H9 (cell line): ENCODE measurements around the gene CCL21. TPM values are rescaled to one million over a fixed set of nuclear protein-coding genes. Genes with fewer than 3 reads are reported as not detected.

ENCODE experiments used
- DNase-seq: peaks from one replicate; pipeline ENCODE4 v3.0.0-alpha.2; 2017
- H2AFZ ChIP-seq: one replicate; pipeline ENCODE4 v1.6.1; 2013; ENCODE audit warnings: mild to moderate bottlenecking, low read length, control low read depth, moderate library complexity
- H2AK5ac ChIP-seq: 2 replicates; pipeline ENCODE4 v1.6.1; 2013; ENCODE audit warnings: low read length, control low read depth, mixed read lengths; ENCODE audit not compliant: insufficient read length
- H2BK120ac ChIP-seq: one replicate; pipeline ENCODE4 v1.6.1; 2013; ENCODE audit warnings: low read depth, mild to moderate bottlenecking, low read length, control low read depth, inconsistent platforms; ENCODE audit not compliant: poor library complexity, severe bottlenecking
- H2BK12ac ChIP-seq: 2 replicates; pipeline ENCODE4 v1.6.1; 2013; ENCODE audit warnings: low read length, control low read depth, mixed read lengths, low read depth; ENCODE audit not compliant: insufficient read length
- H2BK15ac ChIP-seq: 2 replicates; pipeline ENCODE4 v1.6.1; 2013; ENCODE audit warnings: low read depth, low read length, control low read depth
- H2BK20ac ChIP-seq: one replicate; pipeline ENCODE4 v1.6.1; 2013; ENCODE audit warnings: low read depth, mild to moderate bottlenecking, low read length, control low read depth, inconsistent platforms; ENCODE audit not compliant: poor library complexity, severe bottlenecking
- H2BK5ac ChIP-seq: 2 replicates; pipeline ENCODE4 v1.6.1; 2013; ENCODE audit warnings: low read length, control low read depth, mixed read lengths; ENCODE audit not compliant: insufficient read length
- H3K14ac ChIP-seq: 2 replicates; pipeline ENCODE4 v1.6.1; 2013; ENCODE audit warnings: low read length, control low read depth; ENCODE audit not compliant: insufficient read depth
- H3K18ac ChIP-seq: 2 replicates; pipeline ENCODE4 v1.6.1; 2013; ENCODE audit warnings: low read depth, mild to moderate bottlenecking, mixed read lengths, low read length, control low read depth; ENCODE audit not compliant: insufficient read length
- H3K23ac ChIP-seq: 2 replicates; pipeline ENCODE4 v1.6.1; 2013; ENCODE audit warnings: low read length, control low read depth, mixed read lengths, low read depth; ENCODE audit not compliant: insufficient read length
- H3K23me2 ChIP-seq: 2 replicates; pipeline ENCODE4 v1.6.1; 2013; ENCODE audit warnings: low read depth, mild to moderate bottlenecking, mixed read lengths, low read length, control low read depth; ENCODE audit not compliant: insufficient read length, poor library complexity, severe bottlenecking
- H3K27ac ChIP-seq: 2 replicates; pipeline ENCODE4 v1.5.1; 2013; ENCODE audit warnings: low read length, control low read depth, mixed read lengths, low read depth; ENCODE audit not compliant: insufficient read length
- H3K27me3 ChIP-seq: 2 replicates; pipeline ENCODE4 v1.6.1; 2013; ENCODE audit warnings: low read length, control low read depth, inconsistent platforms; ENCODE audit not compliant: insufficient read depth
- H3K4ac ChIP-seq: 2 replicates; pipeline ENCODE4 v1.6.1; 2013; ENCODE audit warnings: low read depth, mild to moderate bottlenecking, control low read depth, inconsistent platforms, low read length, moderate library complexity
- H3K4me1 ChIP-seq: 2 replicates; pipeline ENCODE4 v1.6.1; 2013; ENCODE audit warnings: low read length, control low read depth, inconsistent platforms; ENCODE audit not compliant: insufficient read depth
- H3K4me2 ChIP-seq: 2 replicates; pipeline ENCODE4 v1.6.1; 2013; ENCODE audit warnings: low read length, control low read depth, mixed read lengths; ENCODE audit not compliant: insufficient read length, insufficient read depth
- H3K56ac ChIP-seq: 2 replicates; pipeline ENCODE4 v1.6.1; 2013; ENCODE audit warnings: low read depth, mild to moderate bottlenecking, mixed read lengths, low read length, control low read depth; ENCODE audit not compliant: insufficient read length
- H3K79me1 ChIP-seq: 2 replicates; pipeline ENCODE4 v1.6.1; 2013; ENCODE audit warnings: low read depth, mild to moderate bottlenecking, moderate library complexity, low read length, control low read depth, inconsistent platforms; ENCODE audit not compliant: insufficient read depth, poor library complexity, severe bottlenecking
- H3K79me2 ChIP-seq: 2 replicates; pipeline ENCODE4 v1.6.1; 2013; ENCODE audit warnings: low read length, control low read depth, inconsistent platforms; ENCODE audit not compliant: insufficient read depth
- H3K9ac ChIP-seq: 2 replicates; pipeline ENCODE4 v1.6.1; 2013; ENCODE audit warnings: low read length, control low read depth, mixed read lengths; ENCODE audit not compliant: insufficient read length; ENCODE audit errors: extremely low read depth
- H3K9me3 ChIP-seq: one replicate; pipeline ENCODE4 v1.6.1; 2013; ENCODE audit warnings: low read depth, low read length, inconsistent platforms; ENCODE audit not compliant: control insufficient read depth
- H3T11ph ChIP-seq: one replicate; pipeline ENCODE4 v1.6.1; 2013; ENCODE audit warnings: mild to moderate bottlenecking, low read length, control low read depth, inconsistent platforms
- H4K20me1 ChIP-seq: one replicate; pipeline ENCODE4 v1.6.1; 2013; ENCODE audit not compliant: control insufficient read depth, insufficient read length, insufficient read depth
- H4K5ac ChIP-seq: 2 replicates; pipeline ENCODE4 v1.6.1; 2013; ENCODE audit warnings: low read depth, mild to moderate bottlenecking, mixed read lengths, low read length, control low read depth; ENCODE audit not compliant: insufficient read length
- H4K8ac ChIP-seq: replicated peaks from 2 replicates; pipeline ENCODE4 v1.6.1; 2013; ENCODE audit warnings: low read length, control low read depth, mixed read lengths, low read depth; ENCODE audit not compliant: insufficient read length
- H4K91ac ChIP-seq: 2 replicates; pipeline ENCODE4 v1.6.1; 2013; ENCODE audit warnings: low read depth, mild to moderate bottlenecking, moderate library complexity, mixed read lengths, low read length, control low read depth; ENCODE audit not compliant: insufficient read length
- H3K27ac Mint-ChIP-seq, 3 experiments: 2 replicates in 2 of 3; 3 replicates in 1 of 3; pipeline ENCODE4 v1.8.0; 2020 to 2021; ENCODE audit warnings: mixed read lengths in 3 of 3, mild to moderate bottlenecking in 1 of 3, moderate library complexity in 1 of 3
- H3K27me3 Mint-ChIP-seq: 2 replicates; pipeline ENCODE4 v1.8.0; 2021; ENCODE audit warnings: low read depth, mild to moderate bottlenecking, moderate library complexity, mixed read lengths
- H3K36me3 Mint-ChIP-seq, 3 experiments: 2 replicates in 2 of 3; 3 replicates in 1 of 3; pipeline ENCODE4 v1.8.0; 2020 to 2021; ENCODE audit warnings: low read depth in 3 of 3, mixed read lengths in 3 of 3; ENCODE audit not compliant: insufficient read depth in 1 of 3
- H3K4me1 Mint-ChIP-seq, 2 experiments: 2 replicates each; pipeline ENCODE4 v1.8.0; 2020; ENCODE audit warnings: mixed read lengths in 2 of 2
- H3K4me3 Mint-ChIP-seq, 2 experiments: 2 replicates in 1 of 2; 3 replicates in 1 of 2; pipeline ENCODE4 v1.8.0; 2020 to 2021; ENCODE audit warnings: mild to moderate bottlenecking in 2 of 2, mixed read lengths in 2 of 2, moderate library complexity in 1 of 2
- H3K9me3 Mint-ChIP-seq, 2 experiments: 2 replicates in 1 of 2; 3 replicates in 1 of 2; pipeline ENCODE4 v1.8.0; 2020; ENCODE audit warnings: mild to moderate bottlenecking in 2 of 2, mixed read lengths in 2 of 2, moderate library complexity in 1 of 2
- WGBS: extraction: QIAGEN DNeasy Blood & Tissue Kit; methylation state at CpG from one replicate; pipeline ENCODE4 v1.1.7; 2013; ENCODE audit warnings: missing lambda C conversion rate, low lambda C conversion rate, mixed read lengths; ENCODE audit not compliant: insufficient read length; ENCODE audit errors: extremely low coverage; 5-methylcytosine and 5-hydroxymethylcytosine counted together
- total RNA-seq: library from RNA; stranded (reverse); gene quantifications from 2 replicates; pipeline ENCODE4 v1.2.1, GENCODE V29; 2021
- TF ChIP-seq, protein P1 (sequence below): fragments of 200-600 bp; sonication (generic); conservative IDR thresholded peaks from 3 replicates; pipeline ENCODE4 v1.8.0; 2021; ENCODE audit warnings: antibody characterized with exemption, mild to moderate bottlenecking

Gene CCL21
- total RNA-seq, 1 experiment from 2014 or later, result not detected

DNA sequence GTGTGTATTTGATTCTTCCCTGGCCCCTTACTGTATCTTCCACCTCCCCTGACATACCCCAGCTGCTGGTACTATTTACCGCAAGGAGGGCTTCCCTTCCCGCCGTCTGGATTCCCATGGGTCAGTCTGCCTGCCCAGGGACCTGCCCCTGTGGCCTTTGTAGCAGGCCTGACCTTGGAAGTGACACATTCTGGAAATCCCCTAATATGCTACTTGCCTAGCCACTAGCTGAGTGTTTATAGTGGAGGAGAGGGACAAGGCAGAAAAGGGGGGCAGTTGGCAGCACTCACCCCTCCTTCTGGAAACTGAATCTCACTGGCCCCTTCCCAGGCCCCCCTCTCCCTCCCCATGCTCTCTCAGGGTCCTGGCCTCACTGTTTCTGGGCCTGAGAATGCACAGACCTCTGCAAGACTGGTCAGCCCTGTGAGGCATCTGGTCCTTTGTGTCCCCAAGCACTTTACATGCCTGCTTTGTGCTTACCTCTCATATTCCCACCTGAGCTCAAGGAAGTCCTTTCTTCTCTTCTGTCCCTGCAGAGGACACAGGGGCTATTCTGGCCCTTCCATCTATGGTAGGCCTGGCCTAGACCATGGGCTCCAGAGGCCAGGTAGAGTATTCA, 8.2 kb upstream of the CCL21 start:
- Histone ChIP-seq H4K20me1 (no peaks in the 10 kb centered on the region), H2AK5ac (no peak overlapping the region), H2BK5ac (no peak overlapping the region), H2AFZ (no peak overlapping the region), H2BK12ac (no peak overlapping the region), H3K4me1 (no peaks in the 10 kb centered on the region), H3K56ac (no peak overlapping the region), H3K27me3 (no peaks in the 10 kb centered on the region), H3T11ph (no peak overlapping the region), H3K79me2 (no peaks in the 10 kb centered on the region), H3K18ac (no peak overlapping the region), H2BK120ac (no peak overlapping the region), H3K14ac (no peak overlapping the region), H4K8ac (no peak overlapping the region), H3K4ac (no peak overlapping the region), H2BK15ac (no peak overlapping the region), H3K9ac (no peak overlapping the region), H4K91ac (no peak overlapping the region), H4K5ac (no peak overlapping the region), H3K9me3 (no peaks in the 10 kb centered on the region), H3K79me1 (no peaks in the 10 kb centered on the region), H2BK20ac (no peak overlapping the region), H3K4me2 (no peak overlapping the region), H3K27ac (no peak overlapping the region), H3K23me2 (no peaks in the 10 kb centered on the region), H3K23ac (no peak overlapping the region)
- no peak overlapping the region for H3K4me3 Mint-ChIP-seq
- WGBS, result no CpG with 5 or more reads among the region's 3 CpGs
- H3K9me3 Mint-ChIP-seq, result no peaks in the 10 kb centered on the region; a peak in 2 of 5 replicates
- TF ChIP-seq, protein P1, sequence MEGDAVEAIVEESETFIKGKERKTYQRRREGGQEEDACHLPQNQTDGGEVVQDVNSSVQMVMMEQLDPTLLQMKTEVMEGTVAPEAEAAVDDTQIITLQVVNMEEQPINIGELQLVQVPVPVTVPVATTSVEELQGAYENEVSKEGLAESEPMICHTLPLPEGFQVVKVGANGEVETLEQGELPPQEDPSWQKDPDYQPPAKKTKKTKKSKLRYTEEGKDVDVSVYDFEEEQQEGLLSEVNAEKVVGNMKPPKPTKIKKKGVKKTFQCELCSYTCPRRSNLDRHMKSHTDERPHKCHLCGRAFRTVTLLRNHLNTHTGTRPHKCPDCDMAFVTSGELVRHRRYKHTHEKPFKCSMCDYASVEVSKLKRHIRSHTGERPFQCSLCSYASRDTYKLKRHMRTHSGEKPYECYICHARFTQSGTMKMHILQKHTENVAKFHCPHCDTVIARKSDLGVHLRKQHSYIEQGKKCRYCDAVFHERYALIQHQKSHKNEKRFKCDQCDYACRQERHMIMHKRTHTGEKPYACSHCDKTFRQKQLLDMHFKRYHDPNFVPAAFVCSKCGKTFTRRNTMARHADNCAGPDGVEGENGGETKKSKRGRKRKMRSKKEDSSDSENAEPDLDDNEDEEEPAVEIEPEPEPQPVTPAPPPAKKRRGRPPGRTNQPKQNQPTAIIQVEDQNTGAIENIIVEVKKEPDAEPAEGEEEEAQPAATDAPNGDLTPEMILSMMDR, result no peak
- H3K27ac Mint-ChIP-seq, result no peak overlapping the region; a peak in 1 of 7 replicates
- no peaks in the 10 kb centered on the region for H3K4me1 Mint-ChIP-seq
- H3K36me3 Mint-ChIP-seq, result no peaks in the 10 kb centered on the region; a peak in 1 of 7 replicates
- DNase-seq, result no peak
- H3K27me3 Mint-ChIP-seq, result peaks cover 20% of the 10 kb centered on the region
